ENCODE measurements around the gene FOXA3.
"Not testable (repeated sequence)": the region's sequence is repeated elsewhere in the genome, so short reads cannot be mapped to it uniquely, and the experiment has no call there.

FOXA3 gene

GRCh38 chr19:45867241-45867640 lies 3.1 kb downstream of the FOXA3 start:
- DNase-seq (ENCODE audit: low read depth); H3K4me3 ChIP-seq (ENCODE audit: low read depth, low read length): not testable (repeated sequence)

GRCh38 chr19:45870798-45871197 lies 6.7 kb downstream of the FOXA3 start:
- DNase-seq (ENCODE audit: low read depth), result no peak

GRCh38 chr19:45872095-45872919 lies 8.2 kb downstream of the FOXA3 start:
- no peak for DNase-seq (ENCODE audit: low read depth)
- no peak overlapping the region for H3K4me3 ChIP-seq (ENCODE audit: low read depth, low read length)

More at GRCh38 chr19:45870798-45871197, 6.7 kb downstream of the FOXA3 start:
- no peak overlapping the region for H3K4me3 ChIP-seq (ENCODE audit: low read depth, low read length)

- no peak for DNase-seq (ENCODE audit: low read depth)
- no peak overlapping the region for H3K4me3 ChIP-seq (ENCODE audit: low read depth, low read length)
These were observed 9.2 kb downstream of the FOXA3 start for GRCh38 chr19:45873219-45873772.

GRCh38 chr19:45874620-45874966 lies 10.5 kb downstream of the FOXA3 start:
- H3K4me3 ChIP-seq (ENCODE audit: low read depth, low read length), result no peak overlapping the region
- no peak for DNase-seq (ENCODE audit: low read depth)

- DNase-seq (ENCODE audit: low read depth), result no peak
These were observed 12.0 kb downstream of the FOXA3 start for GRCh38 chr19:45876161-45876410.

GRCh38 chr19:45876411-45877197 lies 12.5 kb downstream of the FOXA3 start:
- no peak for DNase-seq (ENCODE audit: low read depth)
- peak overlapping the region; percentile 11 for H3K4me3 ChIP-seq (ENCODE audit: low read depth, low read length)

More at GRCh38 chr19:45876161-45876410, 12.0 kb downstream of the FOXA3 start:
- no peak overlapping the region for H3K4me3 ChIP-seq (ENCODE audit: low read depth, low read length)

- DNase-seq (ENCODE audit: low read depth), result no peak
- H3K4me3 ChIP-seq (ENCODE audit: low read depth, low read length), result no peak overlapping the region
These were observed 14.1 kb downstream of the FOXA3 start for GRCh38 chr19:45878043-45878794.

- no peak for DNase-seq (ENCODE audit: low read depth)
- no peak overlapping the region for H3K4me3 ChIP-seq (ENCODE audit: low read depth, low read length)
These were observed 14.9 kb downstream of the FOXA3 start for GRCh38 chr19:45879055-45879454.

GRCh38 chr19:45879971-45880370 lies 15.8 kb downstream of the FOXA3 start:
- DNase-seq (ENCODE audit: low read depth), result no peak
- no peak overlapping the region for H3K4me3 ChIP-seq (ENCODE audit: low read depth, low read length)

- H3K4me3 ChIP-seq (ENCODE audit: low read depth, low read length), result no peak overlapping the region
- no peak for DNase-seq (ENCODE audit: low read depth)
These were observed 17.2 kb downstream of the FOXA3 start for GRCh38 chr19:45881082-45881908.

- no peak overlapping the region for H3K4me3 ChIP-seq (ENCODE audit: low read depth, low read length)
- no peak for DNase-seq (ENCODE audit: low read depth)
These were observed 17.9 kb downstream of the FOXA3 start for GRCh38 chr19:45881909-45882528.

- peak; percentile 31 for DNase-seq (ENCODE audit: low read depth)
- no peak overlapping the region for H3K4me3 ChIP-seq (ENCODE audit: low read depth, low read length)
These were observed 18.8 kb downstream of the FOXA3 start for GRCh38 chr19:45882652-45883585.

GRCh38 chr19:45883586-45883880 lies 19.4 kb downstream of the FOXA3 start:
- DNase-seq (ENCODE audit: low read depth), result no peak
- H3K4me3 ChIP-seq (ENCODE audit: low read depth, low read length), result no peak overlapping the region

GRCh38 chr19:45883881-45884681 lies 20.0 kb downstream of the FOXA3 start:
- DNase-seq (ENCODE audit: low read depth), result no peak
- H3K4me3 ChIP-seq (ENCODE audit: low read depth, low read length), result no peak overlapping the region

GRCh38 chr19:45884682-45885555 lies 20.8 kb downstream of the FOXA3 start:
- DNase-seq (ENCODE audit: low read depth), result no peak
- peak overlapping the region; percentile 66 for H3K4me3 ChIP-seq (ENCODE audit: low read depth, low read length)
